HG02588 (cell line): Measurements from ENCODE around the gene DPP10.

Experiments
- ATAC-seq: cut with Tn5 transposase; IDR thresholded peaks from one replicate; pipeline ENCODE4 v1.9.1; 2021; ENCODE audit warnings: mild to moderate bottlenecking, moderate library complexity; ENCODE audit not compliant: unreplicated experiment

The DPP10 gene

DNA sequence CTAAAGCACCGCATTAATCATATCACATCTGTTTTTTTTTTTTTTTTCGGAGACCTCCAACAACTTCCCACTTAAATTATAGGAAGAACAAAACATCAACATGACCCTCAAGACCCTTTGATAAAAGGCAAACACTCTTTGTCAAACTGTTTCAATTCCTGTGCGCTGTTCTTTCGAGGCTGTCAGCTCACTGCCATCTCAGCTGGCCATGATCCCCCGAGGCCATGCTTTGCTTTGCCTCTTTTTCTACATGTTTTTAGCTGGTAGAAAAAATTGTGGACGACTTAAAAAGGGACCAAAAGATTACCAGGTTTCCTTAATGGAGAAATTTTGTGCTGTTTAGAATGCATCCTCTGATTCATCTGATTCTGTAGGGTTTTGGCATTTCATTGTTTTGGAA, 138.2 kb downstream of the DPP10 start:
- no peak for ATAC-seq

DNA sequence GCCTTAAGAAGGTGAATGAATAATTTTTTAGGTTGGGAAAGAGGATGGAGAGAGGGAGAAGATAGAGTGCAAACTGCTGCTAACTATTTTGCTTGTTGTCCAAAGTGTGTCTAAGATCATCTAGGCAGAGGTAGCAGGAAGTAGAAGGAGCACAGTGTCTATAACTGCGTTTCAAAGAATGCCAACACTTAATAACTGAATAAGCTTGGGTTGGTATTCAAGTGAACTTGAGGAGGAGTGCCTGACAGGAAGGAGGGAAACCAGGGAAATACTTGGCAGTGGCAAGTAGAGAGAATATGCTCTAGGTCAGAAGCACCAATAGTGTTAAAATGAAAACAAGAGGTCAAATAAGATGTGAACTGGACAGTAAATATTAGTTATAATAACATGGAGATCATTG, 155.9 kb downstream of the DPP10 start:
- no peak for ATAC-seq

DNA sequence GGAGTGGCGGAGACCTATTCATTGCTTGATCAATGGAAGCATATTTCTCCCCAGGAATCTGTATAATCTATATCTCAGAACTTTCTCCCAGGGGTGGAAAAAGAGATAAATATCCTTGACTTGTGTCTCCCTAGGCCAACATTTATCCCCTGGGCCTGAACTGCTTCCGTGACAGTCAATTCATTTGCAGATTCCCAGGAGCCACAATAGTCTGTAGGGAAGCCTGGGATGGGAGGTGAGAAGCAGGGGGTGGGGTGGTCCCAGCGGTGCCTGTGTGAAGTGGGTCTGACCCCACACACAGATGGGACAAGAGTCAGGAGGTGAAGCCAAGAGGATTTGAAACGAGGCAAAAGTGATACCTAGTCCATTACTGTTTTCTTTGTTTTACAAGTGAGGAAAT, 166.8 kb downstream of the DPP10 start:
- no peak for ATAC-seq

DNA sequence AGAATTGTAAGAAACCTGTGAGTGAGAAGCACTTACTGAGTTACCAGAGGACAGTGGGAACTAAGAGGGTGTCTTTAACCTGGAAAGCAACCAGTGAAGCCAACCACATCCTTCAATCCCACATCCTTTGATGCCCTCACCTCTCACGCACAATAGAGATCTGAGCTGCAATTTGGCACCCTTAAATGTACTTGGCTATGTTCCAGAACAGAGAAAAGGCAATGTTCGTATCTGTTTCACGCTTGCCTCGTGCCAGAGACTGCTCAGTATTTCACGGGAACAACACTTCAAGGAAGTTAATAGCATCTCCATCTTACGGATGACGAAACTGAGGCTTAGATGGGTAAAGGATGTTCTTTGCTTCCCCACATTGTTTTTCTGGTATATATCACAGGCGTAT, 167.4 kb downstream of the DPP10 start:
- no peak for ATAC-seq

DNA sequence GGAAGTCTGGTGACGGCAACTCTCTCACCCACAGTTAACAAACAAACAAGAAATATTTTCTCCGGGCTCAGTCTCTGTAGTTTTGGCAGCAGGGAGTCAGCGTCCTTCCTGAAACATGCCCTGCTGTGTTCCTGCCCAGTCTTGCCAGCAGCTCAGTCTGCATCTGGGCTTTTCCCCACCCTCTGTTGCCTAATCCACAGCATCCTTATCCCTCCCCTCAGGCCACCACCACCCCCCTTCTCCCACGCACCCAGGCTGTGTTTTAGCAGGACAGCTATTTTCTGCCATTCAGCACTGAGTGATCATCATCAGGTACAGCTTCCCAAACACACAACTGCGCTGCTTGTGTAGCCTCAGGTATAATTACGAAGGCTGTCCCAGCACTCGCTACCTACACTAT, 168.2 kb downstream of the DPP10 start:
- no peak for ATAC-seq

DNA sequence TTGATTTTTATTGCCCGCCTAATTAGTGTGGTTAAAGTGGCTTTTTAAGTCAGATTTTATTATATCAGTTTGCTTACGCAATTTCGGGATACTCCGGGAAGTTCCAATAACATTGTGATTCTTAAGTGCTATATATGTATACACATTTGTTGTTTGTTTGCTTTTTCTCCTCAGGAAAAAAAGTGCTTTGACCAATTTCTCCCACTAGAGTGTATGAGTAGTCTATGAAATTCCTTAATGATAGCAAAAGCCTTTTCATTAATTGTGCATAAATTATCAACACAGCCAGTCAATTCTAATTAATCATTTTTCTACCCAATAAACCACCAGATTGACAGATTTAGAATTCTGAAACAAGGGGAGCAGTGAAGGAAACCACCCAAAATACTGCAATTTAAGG, 172.2 kb downstream of the DPP10 start:
- no peak for ATAC-seq

DNA sequence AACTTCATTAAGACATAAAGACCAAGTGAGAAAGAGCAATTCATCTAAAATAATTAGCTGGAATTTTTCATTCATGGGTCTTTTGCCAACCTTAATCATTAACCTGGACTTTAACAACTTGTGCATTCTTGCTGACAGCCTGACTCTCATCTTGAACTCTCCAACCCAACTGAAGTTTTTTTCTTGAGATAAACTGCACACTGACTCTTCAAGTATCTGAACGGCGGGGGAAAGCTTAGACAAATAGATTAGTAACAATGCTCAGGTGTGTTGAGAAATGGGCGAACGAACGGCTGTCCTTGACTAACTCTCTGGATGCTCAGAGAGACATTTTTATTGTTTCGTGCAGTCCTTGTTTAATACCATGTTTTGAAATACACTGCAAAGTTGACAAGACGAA, 186.0 kb downstream of the DPP10 start:
- no peak for ATAC-seq

DNA sequence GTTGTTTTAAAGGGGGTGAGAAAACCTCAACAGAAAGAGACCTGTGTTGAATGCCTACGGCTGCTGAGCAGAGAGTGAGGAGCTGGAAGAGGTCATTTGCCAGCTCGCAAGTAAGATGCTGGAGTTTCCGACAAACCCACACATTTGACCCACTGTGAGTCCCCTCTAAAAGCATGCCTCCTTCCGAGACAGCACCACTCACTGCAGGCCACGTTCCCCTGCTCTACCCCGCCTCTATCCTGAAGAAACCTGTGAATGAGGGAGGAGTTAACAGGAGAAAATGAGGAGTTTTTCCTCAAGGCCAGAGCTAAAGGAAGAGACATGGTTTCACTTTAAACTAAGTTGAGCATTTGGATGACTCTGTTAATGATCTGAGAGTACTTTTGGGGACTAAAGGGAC, 188.7 kb downstream of the DPP10 start:
- no peak for ATAC-seq

DNA sequence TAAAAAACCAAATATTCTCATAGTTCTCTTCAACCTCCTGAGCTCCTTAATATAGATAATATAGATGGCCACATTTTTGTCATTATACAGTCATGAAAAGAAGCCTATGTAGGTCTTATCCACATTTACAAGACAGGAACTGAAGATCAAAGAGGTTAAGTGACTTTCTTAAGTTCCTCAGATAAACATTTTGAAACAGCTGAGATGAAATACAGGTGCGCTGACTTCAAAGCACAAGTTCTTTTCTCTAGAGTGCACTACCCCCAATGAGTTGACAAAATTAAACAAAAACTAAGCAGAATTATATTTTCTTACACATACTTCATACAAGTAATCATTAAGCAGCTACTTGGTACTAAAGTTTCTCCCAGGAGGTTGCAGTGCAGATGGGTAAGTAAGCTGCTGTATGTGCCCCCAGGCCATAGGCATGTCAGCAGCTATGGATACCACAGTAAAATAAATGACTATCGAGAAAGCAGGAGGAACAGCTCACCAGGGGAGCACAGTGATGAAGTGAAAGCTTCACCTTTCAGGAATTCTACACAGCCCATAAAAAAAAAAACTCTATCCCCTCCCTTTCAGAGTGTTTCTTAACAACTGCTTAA, 199.8 kb downstream of the DPP10 start:
- ATAC-seq, result no peak

DNA sequence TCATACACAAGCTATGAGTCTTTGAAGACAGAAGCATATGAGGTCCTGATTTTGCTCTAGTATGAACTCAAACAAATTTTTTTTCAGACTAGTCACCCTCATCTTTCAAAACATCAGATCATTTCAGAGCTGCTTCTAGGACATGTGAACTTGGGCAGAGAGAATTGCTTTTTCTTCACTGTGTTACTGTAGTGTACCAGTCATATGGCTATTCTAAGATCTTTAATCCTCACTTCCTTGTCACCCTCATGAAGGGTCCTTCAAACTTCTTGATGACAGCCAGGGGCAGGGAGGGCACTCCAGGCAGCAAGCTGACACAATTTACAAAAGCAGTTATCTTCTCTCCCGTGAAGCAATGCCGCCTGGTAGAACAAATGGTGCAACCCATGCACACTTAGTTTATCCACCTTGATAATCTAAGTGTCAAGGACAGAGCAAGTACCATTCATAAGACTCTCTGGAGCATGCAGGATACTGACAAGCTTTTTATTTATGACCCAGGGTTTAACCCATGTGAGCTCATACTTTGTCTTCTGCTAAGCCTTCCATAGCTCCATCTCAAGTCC, 200.6 kb downstream of the DPP10 start:
- ATAC-seq, result no peak

DNA sequence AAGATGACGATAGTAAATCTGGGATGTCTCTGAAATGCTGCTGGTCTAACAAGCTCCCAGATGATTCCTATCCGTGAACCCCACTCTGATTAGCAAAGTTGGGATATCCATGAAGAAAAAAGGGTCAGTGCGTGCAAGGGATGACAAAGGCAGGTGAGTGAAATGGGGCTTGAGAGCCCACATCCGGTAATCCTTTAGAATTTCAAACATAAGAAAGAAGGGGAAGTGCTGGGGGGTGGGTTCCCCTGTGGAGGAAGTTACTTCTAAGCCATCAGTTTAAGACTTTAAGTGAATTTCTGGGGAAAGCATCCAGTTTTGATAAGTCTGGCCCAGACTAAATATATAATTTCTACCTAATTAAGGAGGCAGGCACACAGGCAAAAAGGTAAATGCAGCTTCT, 209.5 kb downstream of the DPP10 start:
- ATAC-seq, result no peak

DNA sequence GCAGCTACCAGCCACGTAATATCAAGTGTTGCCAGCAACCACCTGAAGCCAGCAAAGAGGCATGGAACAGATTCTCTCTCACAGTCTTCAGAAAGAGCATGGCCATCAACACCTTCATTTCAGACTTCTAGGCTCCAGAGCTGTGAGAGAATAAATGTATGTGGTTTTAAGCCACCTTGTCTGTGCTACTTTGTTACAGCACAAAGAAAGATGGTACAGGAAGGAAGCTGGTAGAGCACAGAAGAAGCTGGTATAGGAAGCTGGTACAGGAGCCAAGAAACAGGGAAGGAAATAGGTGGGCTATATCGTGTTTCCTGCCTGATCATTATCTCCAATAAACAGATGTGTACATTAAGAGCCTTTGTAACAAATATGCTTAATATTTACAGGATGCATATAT, 217.4 kb downstream of the DPP10 start:
- ATAC-seq, result no peak

DNA sequence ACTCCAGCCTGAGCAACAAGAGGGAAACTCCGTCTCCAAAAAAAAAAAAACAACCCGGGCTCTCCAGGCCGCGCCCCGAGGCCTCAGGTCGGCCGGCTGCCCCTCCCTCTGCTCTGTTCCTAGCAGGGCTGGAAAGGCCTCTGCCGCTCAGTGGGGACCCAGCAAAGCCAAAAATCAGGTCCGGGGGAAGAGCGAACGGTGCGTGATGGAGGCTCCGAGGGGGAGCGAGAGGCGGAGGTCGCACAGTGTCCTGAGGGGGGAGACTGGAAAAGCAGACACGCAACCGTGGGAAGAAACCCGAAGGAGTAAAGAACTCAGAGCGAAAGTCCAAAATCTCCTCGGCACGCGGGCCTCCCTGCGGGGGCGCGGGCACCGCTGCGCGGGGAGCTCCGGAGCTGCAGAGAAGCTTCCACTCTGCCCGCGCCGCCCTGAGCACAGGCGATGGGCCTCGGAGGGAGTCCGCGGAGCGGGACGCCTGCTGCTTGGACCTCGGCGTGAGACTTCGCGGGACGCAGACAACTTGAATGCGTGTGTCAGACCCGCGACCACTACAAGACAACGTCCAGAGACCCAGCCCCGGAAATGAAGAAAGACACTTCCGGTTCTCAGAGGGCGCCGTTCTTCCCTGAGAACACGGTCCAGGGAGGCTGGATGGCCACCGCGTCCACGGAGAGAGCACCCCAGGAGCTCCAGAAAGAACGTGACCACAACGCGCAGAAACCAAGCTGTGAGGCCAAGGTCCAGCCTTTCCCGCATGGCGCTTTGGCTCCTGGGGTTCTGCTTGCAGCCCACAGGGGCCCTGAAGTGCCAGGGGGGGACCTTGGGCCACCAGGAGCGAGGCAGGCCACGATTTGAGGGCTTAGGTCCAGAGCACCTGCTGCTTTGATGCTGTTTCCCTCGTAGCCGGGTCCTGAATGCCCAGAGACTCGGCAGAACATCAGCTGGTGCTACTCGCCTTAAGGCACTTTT, 219.8 kb downstream of the DPP10 start:
- no peak for ATAC-seq

DNA sequence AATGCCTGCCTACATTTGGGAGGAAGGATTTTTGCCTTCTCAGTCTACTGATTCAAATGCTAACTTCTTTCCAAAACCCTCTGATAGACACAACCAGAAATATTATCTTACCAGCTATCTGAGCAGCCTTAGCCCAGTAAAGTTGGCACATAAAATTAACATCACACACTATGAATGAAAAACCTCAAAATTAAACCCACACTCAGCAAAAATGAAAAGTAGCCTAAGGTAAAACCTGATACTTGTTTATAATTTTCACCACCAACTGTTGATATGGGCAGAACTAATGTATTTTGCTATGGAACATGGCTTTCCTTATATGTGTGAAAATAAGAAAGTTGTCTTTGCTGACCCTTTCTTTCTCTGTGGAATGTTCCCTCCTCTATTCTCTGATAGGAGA, 226.0 kb downstream of the DPP10 start:
- no peak for ATAC-seq

DNA sequence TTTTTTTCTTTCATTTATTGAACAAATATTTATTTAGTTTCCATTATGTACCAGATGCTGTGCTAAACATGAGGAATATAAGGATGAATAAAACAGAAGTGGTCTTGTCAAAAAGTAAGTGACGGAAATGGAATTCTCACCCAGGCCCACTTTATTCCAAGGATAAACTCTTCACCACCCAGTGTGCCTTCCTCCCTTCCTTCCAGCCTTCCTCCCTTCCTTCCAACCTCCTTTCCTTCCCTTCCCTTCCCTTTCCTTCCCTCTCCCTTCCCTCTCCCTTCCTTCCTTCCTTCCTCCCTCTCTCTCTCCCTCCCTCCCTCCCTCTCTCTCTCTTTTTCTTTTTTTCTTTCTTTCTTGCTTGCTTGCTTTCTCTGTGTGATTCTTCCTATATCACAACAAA, 240.8 kb downstream of the DPP10 start:
- no peak for ATAC-seq

DNA sequence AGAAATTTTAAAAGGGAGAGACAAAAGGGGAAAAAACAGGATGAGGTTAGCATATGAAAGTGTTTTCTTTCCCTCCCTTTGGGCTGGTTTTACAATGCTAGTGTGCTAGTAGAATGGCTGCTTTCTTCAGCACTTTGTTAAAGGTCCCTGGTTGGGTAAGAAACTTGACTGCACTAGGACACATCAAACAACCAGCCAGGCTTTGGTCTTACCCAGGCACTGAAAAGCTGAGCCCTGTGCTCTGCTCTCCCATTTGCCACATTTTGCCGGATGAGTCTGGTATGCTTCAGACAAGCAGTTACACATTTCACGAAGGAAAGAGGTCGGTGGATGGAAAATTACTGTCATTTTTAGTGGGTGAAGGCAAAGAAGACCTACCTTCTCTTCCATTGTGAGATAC, 242.0 kb downstream of the DPP10 start:
- ATAC-seq, result no peak

DNA sequence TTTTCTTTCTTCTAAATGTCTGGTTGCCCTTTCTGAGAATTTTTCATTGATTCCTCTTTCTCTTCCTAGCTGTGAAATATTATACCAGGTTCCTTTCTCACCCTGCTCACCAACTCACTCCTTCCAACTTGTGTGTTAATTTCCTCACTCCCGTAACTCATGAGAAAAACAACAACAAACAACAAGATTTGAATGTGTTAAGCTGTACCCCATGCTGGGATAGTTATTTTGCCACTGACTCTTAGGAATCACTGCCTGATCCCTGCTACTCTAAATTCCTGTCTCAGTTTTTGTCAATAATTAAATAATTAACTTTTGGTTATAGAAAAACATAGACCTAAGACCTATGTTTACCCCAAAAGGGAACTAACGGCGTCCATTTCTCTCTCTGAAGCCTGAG, 242.7 kb downstream of the DPP10 start:
- ATAC-seq, result no peak

DNA sequence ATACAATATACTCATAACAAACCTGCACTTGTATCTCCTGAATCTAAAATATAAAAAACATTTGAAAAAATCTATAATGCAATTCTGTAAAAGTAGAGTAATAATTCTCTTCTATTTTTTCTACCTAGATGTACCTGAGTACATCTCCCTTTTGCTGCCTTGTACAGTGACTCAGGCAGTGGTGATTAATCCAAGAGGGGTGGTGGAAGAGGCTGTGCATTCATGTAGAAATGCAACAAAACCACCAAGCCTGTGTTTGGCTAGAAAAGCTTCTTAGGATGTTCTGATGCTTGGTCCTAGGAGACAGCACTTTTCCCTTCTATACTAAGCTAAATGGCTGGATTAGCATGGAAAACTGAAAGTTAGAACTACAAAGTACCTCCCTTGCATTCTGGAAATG, 245.8 kb downstream of the DPP10 start:
- ATAC-seq, result no peak

DNA sequence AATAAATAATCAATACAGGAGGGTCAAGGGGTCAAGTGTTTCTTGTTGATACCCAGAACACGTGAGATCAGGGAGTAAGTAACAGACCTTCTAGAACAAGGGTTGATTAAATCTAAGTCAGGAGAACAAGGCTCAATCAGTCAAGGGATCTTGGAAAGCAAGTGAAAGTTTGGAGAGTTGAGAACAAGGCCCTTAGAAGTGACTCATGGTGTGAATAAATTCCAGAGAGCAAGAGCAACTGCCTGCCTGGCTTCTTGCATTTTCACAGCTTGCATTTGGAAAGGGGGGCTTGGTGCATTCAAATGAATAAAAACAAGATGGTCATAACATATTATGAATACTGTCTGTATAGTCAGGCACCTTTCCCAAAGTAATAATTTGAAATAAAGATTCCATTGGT, 256.1 kb downstream of the DPP10 start:
- ATAC-seq, result no peak

DNA sequence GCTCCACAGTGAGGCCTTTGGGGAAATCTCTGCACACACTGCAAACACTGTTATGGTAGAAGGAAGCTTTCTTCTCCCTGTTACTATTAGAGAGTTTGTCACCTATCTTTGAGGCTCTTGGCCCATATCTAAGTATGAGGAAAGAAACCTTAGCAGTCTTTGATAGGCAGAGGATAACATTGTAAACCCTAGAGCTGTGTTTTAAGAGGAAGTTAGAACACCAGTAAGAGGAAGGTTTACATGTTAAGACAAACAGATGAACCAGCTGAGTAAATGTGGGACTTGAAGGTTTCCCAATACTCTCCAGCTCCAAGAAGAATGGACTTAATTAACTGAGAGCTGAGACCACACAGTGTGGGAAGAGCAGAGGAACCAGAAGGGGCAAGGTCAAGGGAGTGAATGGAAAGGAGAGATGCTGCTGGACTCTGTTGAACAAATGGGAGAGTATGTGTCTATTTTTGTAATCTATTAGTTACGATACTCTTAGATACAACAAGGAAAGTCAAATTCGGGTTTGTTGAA, 257.0 kb downstream of the DPP10 start:
- ATAC-seq, result no peak

DNA sequence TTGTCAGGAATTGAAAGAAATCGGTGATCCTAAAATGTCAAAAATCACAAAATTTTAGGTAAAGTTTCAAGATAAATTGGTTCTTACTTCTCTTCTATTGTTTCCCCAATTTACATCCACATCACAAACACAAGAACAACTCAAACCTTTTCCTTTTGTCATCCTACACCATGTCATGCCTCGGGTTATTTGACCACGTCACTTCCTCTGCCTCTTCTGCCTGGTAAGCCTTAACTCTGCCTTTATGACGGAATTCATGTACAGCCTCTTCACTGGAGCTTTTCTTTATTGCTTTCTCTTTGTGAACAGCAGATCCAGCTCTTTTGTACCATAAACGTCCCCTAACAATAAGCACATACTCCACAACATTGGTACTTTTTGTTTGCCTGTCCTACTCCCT, 258.0 kb downstream of the DPP10 start:
- ATAC-seq, result no peak
